ENCODE results near the gene PAMR1.

PAMR1 gene

GRCh38 chr11:35501776-35502175, 23.6 kb downstream of the PAMR1 start:
- in situ Hi-C loops (cut with HindIII; ENCODE audit: low sequenced_read_pairs) = no loop called here

GRCh38 chr11:35500744-35501143, 24.7 kb downstream of the PAMR1 start:
- in situ Hi-C loops (cut with HindIII; ENCODE audit: low sequenced_read_pairs) = no loop called here

GRCh38 chr11:35496416-35496815, 29.0 kb downstream of the PAMR1 start:
- in situ Hi-C loops (cut with HindIII; ENCODE audit: low sequenced_read_pairs) = loop anchor here (25.0 kb wide), 1 partner anchor 766 kb away; no protein-coding TSS in a partner anchor

- in situ Hi-C loops (cut with HindIII; ENCODE audit: low sequenced_read_pairs) = loop anchor here (25.0 kb wide), 1 partner anchor 767 kb away; no protein-coding TSS in a partner anchor
Measured at GRCh38 chr11:35494957-35495490, 30.4 kb downstream of the PAMR1 start.

GRCh38 chr11:35491231-35491871, 34.1 kb downstream of the PAMR1 start:
- in situ Hi-C loops (cut with HindIII; ENCODE audit: low sequenced_read_pairs) = loop anchor here (25.0 kb wide), 1 partner anchor 771 kb away; no protein-coding TSS in a partner anchor

- in situ Hi-C loops (cut with HindIII; ENCODE audit: low sequenced_read_pairs) = loop anchor here (25.0 kb wide), 1 partner anchor 774 kb away; no protein-coding TSS in a partner anchor
Measured at GRCh38 chr11:35488117-35488516, 37.3 kb downstream of the PAMR1 start.

- in situ Hi-C loops (cut with HindIII; ENCODE audit: low sequenced_read_pairs) = loop anchor here (25.0 kb wide), 1 partner anchor 775 kb away; no protein-coding TSS in a partner anchor
Measured at GRCh38 chr11:35487532-35488078, 37.8 kb downstream of the PAMR1 start.

GRCh38 chr11:35486934-35487333, 38.5 kb downstream of the PAMR1 start:
- in situ Hi-C loops (cut with HindIII; ENCODE audit: low sequenced_read_pairs) = loop anchor here (25.0 kb wide), 1 partner anchor 775 kb away; no protein-coding TSS in a partner anchor

GRCh38 chr11:35486446-35486845, 39.0 kb downstream of the PAMR1 start:
- in situ Hi-C loops (cut with HindIII; ENCODE audit: low sequenced_read_pairs) = loop anchor here (25.0 kb wide), 1 partner anchor 776 kb away; no protein-coding TSS in a partner anchor

- in situ Hi-C loops (cut with HindIII; ENCODE audit: low sequenced_read_pairs) = loop anchor here (25.0 kb wide), 1 partner anchor 777 kb away; no protein-coding TSS in a partner anchor
Measured at GRCh38 chr11:35485656-35486322, 39.6 kb downstream of the PAMR1 start.

GRCh38 chr11:35484435-35484834, 41.0 kb downstream of the PAMR1 start:
- in situ Hi-C loops (cut with HindIII; ENCODE audit: low sequenced_read_pairs) = loop anchor here (25.0 kb wide), 1 partner anchor 778 kb away; no protein-coding TSS in a partner anchor

GRCh38 chr11:35483131-35483820, 42.1 kb downstream of the PAMR1 start:
- in situ Hi-C loops (cut with HindIII; ENCODE audit: low sequenced_read_pairs) = loop anchor here (25.0 kb wide), 1 partner anchor 779 kb away; no protein-coding TSS in a partner anchor

GRCh38 chr11:35479731-35480130, 45.7 kb downstream of the PAMR1 start:
- in situ Hi-C loops (cut with HindIII; ENCODE audit: low sequenced_read_pairs) = loop anchor here (25.0 kb wide), 1 partner anchor 783 kb away; no protein-coding TSS in a partner anchor

GRCh38 chr11:35478471-35479091, 46.8 kb downstream of the PAMR1 start:
- in situ Hi-C loops (cut with HindIII; ENCODE audit: low sequenced_read_pairs) = loop anchor here (25.0 kb wide), 1 partner anchor 784 kb away; no protein-coding TSS in a partner anchor

- in situ Hi-C loops (cut with HindIII; ENCODE audit: low sequenced_read_pairs) = loop anchor here (25.0 kb wide), 1 partner anchor 784 kb away; no protein-coding TSS in a partner anchor
Measured at GRCh38 chr11:35477901-35478300, 47.5 kb downstream of the PAMR1 start.

GRCh38 chr11:35474688-35475087, 50.7 kb downstream of the PAMR1 start:
- in situ Hi-C loops (cut with HindIII; ENCODE audit: low sequenced_read_pairs) = loop anchor here (25.0 kb wide), 1 partner anchor 788 kb away; no protein-coding TSS in a partner anchor

GRCh38 chr11:35473795-35474374, 51.5 kb downstream of the PAMR1 start:
- in situ Hi-C loops (cut with HindIII; ENCODE audit: low sequenced_read_pairs) = no loop called here

- in situ Hi-C loops (cut with HindIII; ENCODE audit: low sequenced_read_pairs) = no loop called here
Measured at GRCh38 chr11:35470616-35471015, 54.8 kb downstream of the PAMR1 start.

- in situ Hi-C loops (cut with HindIII; ENCODE audit: low sequenced_read_pairs) = no loop called here
Measured at GRCh38 chr11:35466058-35466457, 59.4 kb downstream of the PAMR1 start.

All from DLD1 (cell line).